Measurements from ENCODE around the gene POTEH.
"Not testable (repeated sequence)": the region's sequence is repeated elsewhere in the genome, so short reads cannot be mapped to it uniquely, and the experiment has no call there.

The POTEH gene

DNA sequence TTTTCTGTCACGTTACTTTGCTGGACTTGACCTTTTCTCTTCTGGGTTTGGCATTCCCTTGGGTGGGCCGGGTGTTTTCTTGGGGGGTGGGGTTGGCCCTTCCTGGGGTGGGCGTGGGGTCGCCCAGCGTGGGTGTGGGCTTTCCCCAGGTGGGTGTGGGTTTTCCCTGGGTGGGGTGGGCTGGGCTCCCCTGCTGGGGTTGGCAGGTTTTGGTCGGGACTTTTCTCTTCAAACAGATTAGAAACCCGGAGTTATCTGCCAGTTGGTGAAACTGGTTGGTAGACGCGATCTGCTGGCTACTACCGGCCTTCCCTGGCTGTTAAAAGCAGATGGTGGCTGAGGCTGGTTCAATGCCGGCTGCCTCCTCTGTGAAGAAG is at the start of gene POTEH:
POTEH (plus strand) TSS at position 278 of the 377 bp plus-strand sequence; CDS start at position 330, 52 bp downstream.
- H3K4me3 ChIP-seq (ENCODE audit: low read depth, low read length); H3K27me3 ChIP-seq (replicated peaks); DNase-seq; H3K27ac ChIP-seq; in situ Hi-C loops (cut with HindIII; ENCODE audit: low pct_ligation_motif_present, low sequenced_read_pairs); H3K36me3 ChIP-seq (replicated peaks): not testable (repeated sequence)

DNA sequence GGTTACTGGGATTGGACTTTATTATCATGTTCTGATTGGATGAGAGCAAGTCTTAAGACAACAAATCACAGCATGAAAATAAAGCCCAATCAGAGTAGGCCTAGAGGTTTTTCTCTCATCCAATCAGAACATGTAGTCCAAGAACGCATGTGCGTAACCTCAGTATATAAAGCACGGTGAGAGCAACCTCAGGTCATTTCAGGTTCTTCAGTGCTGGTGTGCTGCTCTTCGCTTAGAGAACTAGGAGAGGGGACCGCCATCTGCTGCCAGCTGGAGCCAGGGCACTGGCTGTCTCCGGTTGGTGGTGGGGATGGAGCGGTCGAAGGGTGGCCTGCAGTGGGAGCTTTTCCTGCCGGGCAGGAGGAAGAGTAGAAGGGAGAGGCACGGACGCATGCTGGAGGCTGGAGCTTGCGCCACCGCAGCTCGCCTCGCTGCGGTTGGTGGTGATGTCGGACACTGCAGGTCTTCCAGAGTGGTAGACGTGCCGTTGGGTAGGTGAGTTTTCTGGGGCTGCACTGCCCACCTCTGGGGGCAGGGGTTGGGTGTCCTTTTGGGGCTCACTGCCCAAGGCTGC is 47.5 kb upstream of the POTEH start:
- H3K36me3 ChIP-seq (replicated peaks); H3K4me3 ChIP-seq (ENCODE audit: low read depth, low read length); H3K27me3 ChIP-seq (replicated peaks); DNase-seq; in situ Hi-C loops (cut with HindIII; ENCODE audit: low pct_ligation_motif_present, low sequenced_read_pairs); H3K27ac ChIP-seq: not testable (repeated sequence)

DNA sequence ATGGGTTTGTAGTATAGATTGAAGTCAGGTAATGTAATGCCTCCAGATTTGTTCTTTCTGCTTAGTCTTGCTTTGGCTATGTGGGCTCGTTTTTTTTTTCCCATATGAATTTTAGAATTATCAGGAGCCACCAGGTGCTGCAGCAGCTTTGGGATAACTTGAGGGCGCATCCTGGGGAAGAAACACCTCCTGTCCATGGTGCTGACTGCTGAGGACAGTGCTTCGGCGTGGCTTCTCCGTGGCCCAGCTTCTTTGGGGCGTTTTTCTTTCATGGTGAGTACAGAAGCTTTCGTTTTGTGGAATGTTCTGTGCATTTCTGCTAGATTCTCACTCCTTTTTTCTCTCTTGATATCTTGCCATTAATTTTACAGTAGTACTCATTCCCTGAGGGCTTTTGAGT is 37.9 kb upstream of the POTEH start:
- H3K36me3 ChIP-seq (replicated peaks); DNase-seq; in situ Hi-C loops (cut with HindIII; ENCODE audit: low pct_ligation_motif_present, low sequenced_read_pairs); H3K4me3 ChIP-seq (ENCODE audit: low read depth, low read length); H3K27ac ChIP-seq; H3K27me3 ChIP-seq (replicated peaks): not testable (repeated sequence)

DNA sequence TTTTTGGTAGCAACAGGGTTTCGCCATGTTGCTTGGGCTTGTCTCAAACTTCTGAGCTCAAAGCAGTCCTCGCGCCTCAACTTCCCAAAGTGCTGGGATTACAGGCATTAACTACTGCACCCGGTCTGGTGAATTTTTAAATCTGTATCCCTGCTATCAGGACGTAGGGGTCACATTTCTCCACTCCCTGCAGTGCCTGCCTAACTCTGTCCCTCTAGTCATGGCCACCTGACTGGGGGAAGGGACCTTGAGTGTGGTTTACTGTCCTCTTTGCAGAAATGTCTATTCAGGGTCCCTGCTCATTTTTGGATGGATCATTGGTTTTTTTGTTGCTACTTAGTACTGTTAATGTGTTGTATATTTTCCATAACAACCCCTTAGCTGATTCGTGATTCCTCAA is 37.1 kb upstream of the POTEH start:
- H3K27ac ChIP-seq; H3K27me3 ChIP-seq (replicated peaks); DNase-seq; H3K4me3 ChIP-seq (ENCODE audit: low read depth, low read length); in situ Hi-C loops (cut with HindIII; ENCODE audit: low pct_ligation_motif_present, low sequenced_read_pairs); H3K36me3 ChIP-seq (replicated peaks): not testable (repeated sequence)

DNA sequence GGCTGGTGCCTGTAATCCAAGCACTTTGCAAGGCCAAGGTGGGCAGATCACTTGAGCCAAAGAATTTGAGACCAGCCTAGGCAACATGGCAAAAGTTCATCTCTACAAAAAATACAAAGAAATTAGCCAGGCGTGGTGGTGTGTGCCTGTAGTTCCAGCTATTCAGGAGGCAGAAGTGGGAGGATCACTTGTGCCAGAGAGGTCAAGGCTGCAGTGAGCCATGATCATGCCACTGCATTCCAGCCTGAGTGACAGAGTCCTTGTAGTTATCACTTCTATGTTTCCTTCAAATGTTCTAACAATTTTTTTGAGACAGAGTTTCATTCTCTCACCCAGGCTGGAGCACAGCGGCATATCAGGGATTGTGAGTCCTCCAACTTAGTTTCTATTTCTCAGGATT is 36.6 kb upstream of the POTEH start:
- in situ Hi-C loops (cut with HindIII; ENCODE audit: low pct_ligation_motif_present, low sequenced_read_pairs); H3K4me3 ChIP-seq (ENCODE audit: low read depth, low read length); DNase-seq; H3K36me3 ChIP-seq (replicated peaks); H3K27ac ChIP-seq; H3K27me3 ChIP-seq (replicated peaks): not testable (repeated sequence)

DNA sequence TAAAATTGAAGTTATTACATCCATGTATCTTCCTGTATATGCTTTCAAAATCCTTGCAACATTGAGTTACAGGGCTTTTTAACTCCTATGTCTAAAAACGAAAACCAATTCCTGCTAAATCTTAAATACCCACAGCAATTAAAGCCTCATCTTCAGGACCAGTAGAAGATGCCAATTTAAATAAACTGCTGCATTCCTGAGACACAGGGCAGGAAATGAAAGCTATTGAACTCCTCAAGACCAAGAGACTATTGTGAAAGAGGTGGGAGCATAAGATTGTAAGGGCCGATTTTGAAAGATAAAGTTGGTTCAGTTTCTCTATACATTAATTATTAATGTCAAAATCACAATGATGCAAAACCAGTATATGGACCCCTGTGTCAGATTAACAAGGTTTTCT is 28.7 kb upstream of the POTEH start:
- H3K4me3 ChIP-seq (ENCODE audit: low read depth, low read length); H3K27ac ChIP-seq; H3K27me3 ChIP-seq (replicated peaks); DNase-seq; H3K36me3 ChIP-seq (replicated peaks); in situ Hi-C loops (cut with HindIII; ENCODE audit: low pct_ligation_motif_present, low sequenced_read_pairs): not testable (repeated sequence)

DNA sequence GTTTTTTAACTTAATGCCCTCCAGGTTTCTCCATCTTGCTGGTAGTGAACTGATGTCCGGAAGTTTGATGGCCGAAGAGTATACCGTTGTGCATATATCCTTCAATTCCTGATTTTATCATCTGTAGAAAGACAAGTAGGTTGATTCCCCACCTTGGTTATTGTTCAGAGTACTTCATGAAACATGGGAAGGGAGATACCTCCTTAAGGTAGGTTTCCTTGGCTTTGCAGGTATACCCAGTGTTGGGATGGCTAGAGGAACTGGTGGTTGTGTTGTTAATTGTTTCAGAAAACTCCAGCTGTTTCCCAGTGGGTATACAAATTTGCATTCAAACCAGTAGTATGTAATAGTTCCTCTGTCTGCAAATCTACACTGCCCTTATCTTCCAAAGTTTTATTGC is 25.1 kb upstream of the POTEH start:
- H3K27me3 ChIP-seq (replicated peaks); in situ Hi-C loops (cut with HindIII; ENCODE audit: low pct_ligation_motif_present, low sequenced_read_pairs); H3K36me3 ChIP-seq (replicated peaks); H3K27ac ChIP-seq; H3K4me3 ChIP-seq (ENCODE audit: low read depth, low read length); DNase-seq: not testable (repeated sequence)

DNA sequence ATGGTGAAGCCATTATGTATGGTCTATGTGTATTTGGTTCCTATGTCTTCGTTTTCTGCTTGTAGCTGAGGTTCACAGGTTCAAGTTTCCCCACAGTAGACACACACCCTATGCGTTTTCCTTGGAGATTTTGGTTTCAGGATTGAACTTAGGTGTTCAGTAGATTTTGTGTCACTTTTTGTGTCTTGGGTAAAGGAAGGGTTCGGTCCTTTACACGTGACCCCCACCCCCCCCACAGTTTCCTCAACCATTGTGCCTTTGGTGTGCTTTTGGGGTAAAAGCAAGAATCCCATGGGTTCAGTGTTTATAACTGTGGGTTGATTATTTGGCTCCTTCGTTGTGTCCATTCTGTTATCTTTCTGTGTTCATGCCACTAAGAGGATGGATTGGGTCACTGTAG is 24.3 kb upstream of the POTEH start:
- H3K4me3 ChIP-seq (ENCODE audit: low read depth, low read length); H3K27me3 ChIP-seq (replicated peaks); DNase-seq; in situ Hi-C loops (cut with HindIII; ENCODE audit: low pct_ligation_motif_present, low sequenced_read_pairs); H3K27ac ChIP-seq; H3K36me3 ChIP-seq (replicated peaks): not testable (repeated sequence)

DNA sequence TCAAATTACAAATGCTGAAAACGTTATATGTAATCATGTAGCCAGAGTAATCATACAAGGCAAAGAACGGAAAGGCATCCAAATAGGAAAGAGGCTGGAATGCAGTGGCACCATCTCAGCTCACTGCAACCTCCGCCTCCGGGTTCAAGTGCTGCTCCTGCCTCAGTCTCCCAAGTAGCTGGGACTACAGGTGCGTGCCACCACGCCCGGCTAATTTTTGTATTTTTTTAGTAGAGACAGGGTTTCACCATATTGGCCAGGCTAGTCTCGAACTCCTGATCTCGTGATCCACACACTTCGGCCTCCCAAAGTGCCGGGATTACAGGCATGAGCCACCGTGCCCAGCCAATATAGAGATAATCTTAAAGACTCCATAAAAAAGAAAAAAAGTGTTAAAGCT is 20.4 kb upstream of the POTEH start:
- H3K4me3 ChIP-seq (ENCODE audit: low read depth, low read length); H3K36me3 ChIP-seq (replicated peaks); H3K27me3 ChIP-seq (replicated peaks); H3K27ac ChIP-seq; in situ Hi-C loops (cut with HindIII; ENCODE audit: low pct_ligation_motif_present, low sequenced_read_pairs); DNase-seq: not testable (repeated sequence)

DNA sequence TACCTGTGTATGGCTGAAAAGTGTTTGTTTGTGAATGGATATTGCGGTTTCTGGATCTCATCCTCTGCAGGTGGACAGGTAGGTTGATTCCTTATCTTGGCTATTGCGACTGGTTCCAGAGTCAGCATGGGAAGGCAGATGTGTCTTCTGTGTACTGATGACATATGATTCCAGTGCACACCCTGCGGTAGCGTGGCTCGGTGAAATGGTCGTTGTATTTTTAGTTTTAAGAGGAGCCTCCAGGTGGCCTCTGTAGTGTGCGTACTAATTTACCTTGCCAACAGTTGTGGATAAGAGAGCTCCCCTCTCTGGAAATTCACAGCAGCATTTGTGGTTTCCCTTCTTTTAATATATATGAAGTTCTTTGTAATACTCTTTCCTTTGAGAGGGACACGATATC is 10.1 kb upstream of the POTEH start:
- DNase-seq; H3K27ac ChIP-seq; H3K4me3 ChIP-seq (ENCODE audit: low read depth, low read length); in situ Hi-C loops (cut with HindIII; ENCODE audit: low pct_ligation_motif_present, low sequenced_read_pairs); H3K27me3 ChIP-seq (replicated peaks); H3K36me3 ChIP-seq (replicated peaks): not testable (repeated sequence)

DNA sequence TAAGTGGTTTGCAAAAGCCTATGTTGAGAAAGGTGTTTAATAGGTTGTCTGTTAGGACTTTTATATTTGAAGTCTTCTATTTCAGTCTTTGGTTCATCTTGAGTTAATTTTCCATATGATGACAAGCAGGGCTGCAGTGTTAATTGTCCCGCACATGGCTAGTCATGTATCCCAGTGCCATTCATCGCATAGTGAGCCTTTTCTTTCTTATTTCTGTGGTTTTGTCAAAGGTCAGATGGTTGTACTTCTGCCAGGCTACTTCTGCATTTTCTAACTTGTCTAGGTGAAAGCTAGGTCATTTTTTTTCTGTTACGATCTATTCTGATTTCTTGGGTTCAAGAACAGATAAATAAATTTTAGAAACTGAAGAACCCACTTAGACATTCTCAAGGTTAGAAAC is 5.7 kb upstream of the POTEH start:
- DNase-seq; H3K4me3 ChIP-seq (ENCODE audit: low read depth, low read length); in situ Hi-C loops (cut with HindIII; ENCODE audit: low pct_ligation_motif_present, low sequenced_read_pairs); H3K27me3 ChIP-seq (replicated peaks); H3K27ac ChIP-seq; H3K36me3 ChIP-seq (replicated peaks): not testable (repeated sequence)

DNA sequence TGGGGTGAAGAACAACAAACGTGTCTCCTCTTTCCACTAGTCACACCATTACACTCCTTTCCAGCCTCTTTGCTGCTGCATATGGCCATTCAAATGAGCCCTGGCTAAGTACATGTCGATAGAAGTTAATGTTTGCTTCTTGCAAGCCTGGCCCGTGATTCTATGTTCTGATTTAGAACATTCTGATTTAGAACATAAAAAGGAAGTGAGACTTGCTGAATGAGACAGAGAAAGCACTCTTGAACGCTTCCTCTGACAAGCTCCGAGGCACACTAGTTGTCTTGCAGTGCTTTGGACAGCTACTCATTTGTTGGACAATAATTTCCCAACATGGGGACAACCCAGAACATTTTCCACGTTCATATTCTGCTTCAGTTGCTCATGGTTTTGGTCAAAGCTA is 5.1 kb upstream of the POTEH start:
- DNase-seq; H3K4me3 ChIP-seq (ENCODE audit: low read depth, low read length); H3K36me3 ChIP-seq (replicated peaks); H3K27ac ChIP-seq; H3K27me3 ChIP-seq (replicated peaks); in situ Hi-C loops (cut with HindIII; ENCODE audit: low pct_ligation_motif_present, low sequenced_read_pairs): not testable (repeated sequence)

DNA sequence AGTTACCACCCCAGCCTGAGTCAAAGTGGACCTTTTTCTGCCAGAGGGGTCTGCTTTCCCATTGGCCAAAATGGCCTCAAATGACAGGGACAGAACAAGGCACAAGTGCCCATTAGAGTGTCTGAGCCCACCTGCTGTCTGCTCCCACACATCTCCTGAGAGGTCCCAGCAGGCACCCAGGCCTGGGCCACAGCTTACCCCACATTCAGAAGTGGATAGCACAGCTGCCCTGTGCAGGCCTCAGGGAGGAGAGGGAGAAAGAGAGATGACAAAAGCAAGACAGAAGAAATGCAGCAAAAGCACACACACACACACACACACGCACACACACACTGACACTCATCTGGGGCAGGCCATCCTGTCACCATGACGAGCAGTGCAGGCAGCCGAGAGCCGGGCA is 4.2 kb upstream of the POTEH start:
- DNase-seq; H3K27ac ChIP-seq; H3K4me3 ChIP-seq (ENCODE audit: low read depth, low read length); H3K27me3 ChIP-seq (replicated peaks); in situ Hi-C loops (cut with HindIII; ENCODE audit: low pct_ligation_motif_present, low sequenced_read_pairs); H3K36me3 ChIP-seq (replicated peaks): not testable (repeated sequence)

DNA sequence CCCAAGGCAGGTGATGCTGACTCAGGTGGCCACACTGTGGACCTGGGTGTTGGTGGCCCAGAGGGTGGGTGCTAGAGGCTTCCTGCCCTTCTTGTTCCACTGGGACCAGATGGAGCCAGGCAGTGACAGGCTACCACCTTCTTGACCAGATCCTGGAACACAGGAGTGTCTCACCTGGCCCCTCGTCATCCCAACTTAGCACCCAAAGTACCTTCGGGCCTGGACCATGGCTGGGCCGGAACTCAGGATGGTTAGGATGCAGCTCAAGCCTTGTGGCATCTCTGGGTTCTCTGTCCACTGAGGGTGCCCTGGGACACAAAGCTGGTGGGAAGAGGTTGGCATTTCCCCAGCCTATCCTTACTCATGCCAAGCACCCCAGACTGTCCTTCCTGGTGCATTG is 2.7 kb upstream of the POTEH start:
- DNase-seq; H3K27me3 ChIP-seq (replicated peaks); H3K27ac ChIP-seq; in situ Hi-C loops (cut with HindIII; ENCODE audit: low pct_ligation_motif_present, low sequenced_read_pairs); H3K36me3 ChIP-seq (replicated peaks); H3K4me3 ChIP-seq (ENCODE audit: low read depth, low read length): not testable (repeated sequence)

DNA sequence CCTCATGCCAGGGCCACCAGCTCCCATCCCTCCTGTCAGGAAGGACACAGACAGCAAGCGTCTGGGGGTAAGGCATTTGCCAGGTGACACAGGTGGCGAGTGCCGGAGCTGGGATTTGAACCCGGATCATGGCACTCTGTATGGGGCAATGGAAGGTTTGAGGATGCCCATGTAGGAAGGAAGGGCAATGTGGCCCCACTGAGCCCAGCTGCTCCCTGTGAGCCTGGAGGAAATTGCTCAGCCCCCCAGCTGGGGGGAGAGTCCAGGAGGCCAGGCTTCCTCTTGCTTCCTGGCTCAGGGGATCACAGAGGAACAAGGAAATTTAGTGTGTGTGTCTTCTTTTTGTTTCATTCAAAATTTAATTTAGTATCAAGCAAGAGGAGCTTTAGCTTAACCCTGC is 2.1 kb upstream of the POTEH start:
- H3K27me3 ChIP-seq (replicated peaks); H3K4me3 ChIP-seq (ENCODE audit: low read depth, low read length); in situ Hi-C loops (cut with HindIII; ENCODE audit: low pct_ligation_motif_present, low sequenced_read_pairs); DNase-seq; H3K36me3 ChIP-seq (replicated peaks); H3K27ac ChIP-seq: not testable (repeated sequence)

DNA sequence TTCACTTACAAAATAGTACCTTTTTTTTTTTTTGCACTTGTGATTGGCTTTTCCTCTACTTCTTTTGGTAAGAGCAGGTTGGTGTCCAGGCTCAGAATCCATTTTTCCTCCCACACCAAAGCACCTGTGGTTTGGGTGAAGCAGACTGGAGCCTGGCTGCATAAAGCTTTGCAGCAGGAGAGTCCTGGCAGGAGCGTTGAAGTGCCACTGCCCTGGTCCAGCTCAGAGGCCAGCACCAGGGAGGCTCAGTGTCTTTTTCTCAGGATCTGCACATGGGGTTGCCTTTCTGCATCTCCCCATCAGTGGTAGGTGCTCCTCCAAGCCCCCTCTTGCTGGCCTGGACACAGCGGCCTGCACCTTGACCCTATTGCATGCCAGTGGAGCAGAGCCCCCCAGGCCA is 1.7 kb upstream of the POTEH start:
- in situ Hi-C loops (cut with HindIII; ENCODE audit: low pct_ligation_motif_present, low sequenced_read_pairs) = not testable (repeated sequence)

More for the DNA sequence above, 1.7 kb upstream of the POTEH start:
- H3K4me3 ChIP-seq (ENCODE audit: low read depth, low read length); H3K27me3 ChIP-seq (replicated peaks); DNase-seq; H3K27ac ChIP-seq; H3K36me3 ChIP-seq (replicated peaks): not testable (repeated sequence)

All from brain microvascular endothelial cell (primary cell).